NCI-H2196 (cell line): ENCODE measurements around the gene YIF1B.
A peak's percentile ranks its signal among the peaks of the same experiment; 100 is the strongest.

ENCODE experiments used
- DNase-seq: peaks from one replicate; lab custom pipeline; 2025; ENCODE audit not compliant: unreplicated experiment; lab: John Stamatoyannopoulos, UW

YIF1B gene

DNA sequence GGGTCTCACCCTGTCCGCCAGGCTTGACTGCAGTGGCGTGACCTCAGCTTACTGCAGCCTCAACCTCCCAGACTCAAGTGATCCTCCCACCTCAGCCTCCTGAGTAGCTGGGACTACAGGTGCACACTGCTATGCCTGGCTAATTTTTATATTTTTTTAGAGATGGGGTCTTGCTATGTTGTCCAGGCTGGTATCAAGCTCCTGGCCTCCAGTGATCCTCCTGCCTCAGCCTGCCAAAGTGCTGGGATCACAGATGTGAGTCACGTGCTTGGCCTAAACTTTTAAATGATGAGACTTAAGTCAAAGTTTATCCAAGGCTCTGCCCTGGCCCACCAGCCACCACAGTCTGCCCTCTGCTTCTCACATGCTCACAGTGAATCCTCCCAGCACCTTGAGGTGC, 9.5 kb downstream of the YIF1B start:
- DNase-seq, result no peak

DNA sequence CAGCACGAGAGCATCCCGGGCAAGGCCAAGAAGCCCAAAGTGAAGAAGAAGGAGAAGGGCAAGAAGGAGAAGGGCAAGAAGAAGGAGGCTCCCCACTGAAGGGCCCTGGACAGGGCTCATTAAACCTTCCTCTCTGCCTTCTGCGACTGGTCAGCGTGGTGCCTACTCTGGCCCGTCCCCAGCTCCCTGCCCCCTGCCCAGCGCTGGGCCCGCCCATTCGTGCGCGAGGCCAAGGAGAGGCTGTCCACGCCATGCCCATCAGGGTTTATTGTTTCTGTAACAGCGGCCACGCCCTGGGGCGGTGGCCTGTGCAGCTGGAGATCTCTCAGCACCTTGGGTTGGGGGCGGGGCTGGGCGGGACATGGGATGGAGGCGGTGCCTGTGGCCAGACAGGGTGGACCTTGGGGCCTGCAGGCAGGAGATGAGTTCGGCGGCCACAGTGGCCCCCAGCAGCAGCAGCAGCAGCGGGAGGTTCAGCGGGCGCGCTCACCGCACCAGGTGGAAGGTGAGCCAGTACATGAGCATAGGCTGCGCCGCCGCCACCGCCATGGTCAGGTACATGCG, 10.8 kb downstream of the YIF1B start:
- peak; percentile 91 for DNase-seq

DNA sequence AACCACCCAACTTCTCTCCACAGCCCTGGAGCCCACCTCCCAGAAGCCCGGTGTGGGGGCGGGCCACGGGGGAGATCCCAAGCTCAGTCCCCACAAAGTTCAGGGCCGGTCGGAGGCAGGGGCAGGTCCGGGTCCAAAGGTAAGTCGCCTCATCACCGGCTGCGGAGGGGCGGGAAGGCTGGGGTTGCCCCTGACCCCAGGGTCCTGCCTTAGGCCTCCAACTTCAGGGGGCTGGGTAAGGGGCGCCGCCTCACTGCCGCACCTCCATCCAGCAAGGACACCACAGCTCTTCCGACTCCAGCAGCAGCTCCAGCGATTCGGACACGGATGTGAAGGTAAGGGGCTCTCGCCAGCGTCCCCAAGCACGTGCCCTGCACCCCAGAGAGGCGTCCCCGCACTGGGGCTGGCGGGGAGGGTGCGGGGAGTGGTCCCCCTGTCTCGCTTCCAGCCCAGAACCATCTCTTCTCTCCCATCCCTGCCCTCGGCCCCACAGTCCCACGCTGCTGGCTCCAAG, 11.3 kb downstream of the YIF1B start:
- no peak for DNase-seq

DNA sequence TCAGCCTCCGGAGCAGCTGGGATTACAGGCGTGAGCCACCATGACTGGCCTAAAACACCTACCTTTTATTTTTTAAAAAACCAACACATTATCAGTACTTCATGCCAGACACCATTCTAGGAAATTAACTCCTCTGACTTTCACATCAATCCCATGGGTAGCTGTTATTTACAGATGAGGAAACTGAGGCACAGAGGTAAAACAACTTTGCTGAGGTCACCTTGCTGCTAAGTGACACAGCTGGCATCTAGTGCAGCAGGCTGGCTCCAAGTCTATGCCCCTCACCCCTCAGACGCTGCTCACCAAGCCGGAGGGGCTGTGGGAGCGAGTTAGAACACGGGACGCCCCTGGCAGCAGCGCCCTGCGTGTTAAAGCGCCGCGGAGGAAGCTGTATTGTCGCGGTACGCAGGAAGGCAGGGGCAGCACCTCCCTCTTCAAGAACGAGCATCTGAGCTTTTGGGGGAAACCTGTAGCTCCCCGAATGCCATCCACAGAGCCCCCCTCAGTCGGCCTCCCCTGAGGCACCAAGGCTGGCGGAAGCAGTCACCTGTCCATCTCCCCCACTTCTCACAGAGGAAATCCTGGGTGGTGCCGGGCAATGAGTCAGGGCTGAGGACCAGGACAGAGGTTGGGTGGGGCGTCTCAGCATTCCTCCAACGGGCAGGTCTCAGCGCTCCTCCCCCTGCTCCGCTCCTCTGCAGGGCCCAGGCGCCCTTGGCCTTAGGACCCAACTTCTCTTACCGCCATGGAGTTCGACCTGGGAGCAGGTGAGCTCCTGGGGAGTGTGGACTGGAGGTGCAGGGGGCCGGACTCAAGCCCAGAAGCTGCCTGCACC, 12.0 kb downstream of the YIF1B start, which contains the start of gene C19orf33:
Gene C19orf33 (plus strand): TSS at position 735 of the 835 bp plus-strand sequence. CDS start 11 bp downstream, at position 746.
- no peak for DNase-seq

DNA sequence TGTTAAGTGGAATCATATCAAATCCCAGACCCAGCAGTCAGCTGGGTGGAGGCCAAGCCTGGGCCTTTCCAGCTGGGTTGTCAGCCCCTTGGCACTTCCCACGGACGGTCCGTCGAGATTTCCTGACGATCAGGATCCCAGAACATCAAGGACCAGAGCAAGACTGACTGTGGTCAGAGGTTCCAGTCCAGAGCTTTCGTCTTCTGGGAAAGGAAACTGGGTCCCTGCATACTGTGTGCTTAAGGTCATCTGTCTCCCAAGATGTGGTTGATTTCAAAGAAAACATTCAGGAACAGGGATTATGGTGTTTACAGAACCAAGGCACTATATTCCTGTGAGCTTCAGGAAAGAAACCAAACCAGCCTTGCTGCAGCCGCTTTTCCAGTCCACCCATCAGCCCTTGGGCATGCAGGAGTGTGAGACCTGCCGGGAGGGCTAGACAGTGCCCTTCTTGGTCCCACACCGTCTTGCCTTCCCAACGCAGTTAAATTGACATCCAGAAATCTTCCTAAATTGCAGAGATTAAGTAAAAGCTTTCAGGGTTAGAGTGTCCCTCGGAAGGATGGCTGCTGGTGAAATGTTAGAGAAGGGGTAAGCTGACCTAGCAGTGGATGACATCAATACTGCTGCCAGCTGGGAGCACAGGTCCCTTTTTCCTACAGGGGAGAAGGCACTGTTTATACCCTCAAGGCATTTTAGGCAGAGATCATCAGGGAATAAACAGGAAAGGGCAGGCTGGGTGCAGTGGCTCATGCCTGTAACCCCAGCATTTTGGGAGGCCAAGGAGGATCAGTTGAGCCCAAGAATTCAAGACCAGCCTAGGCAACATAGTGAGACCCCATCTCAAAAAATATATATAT, 16.7 kb downstream of the YIF1B start:
- no peak for DNase-seq

DNA sequence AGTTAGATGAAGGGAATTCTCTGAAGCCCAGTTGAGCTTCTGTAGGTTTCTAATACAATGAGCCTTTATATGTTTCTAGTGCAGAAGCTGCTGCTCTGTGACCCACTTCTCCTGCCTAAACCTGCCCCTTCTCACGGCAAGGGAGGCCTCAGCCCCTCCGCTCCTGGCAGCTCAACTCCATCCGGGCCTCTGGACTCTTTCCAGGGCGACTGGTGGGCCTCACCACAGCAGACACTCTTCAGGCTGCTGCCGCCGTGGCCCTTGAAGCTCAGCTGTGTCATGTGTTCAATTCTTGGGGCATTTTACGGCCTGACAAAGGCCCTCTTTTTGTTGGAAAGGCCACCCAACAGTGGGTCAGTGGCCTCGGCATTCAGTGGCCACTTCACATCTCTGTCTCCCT, 21.7 kb downstream of the YIF1B start:
- no peak for DNase-seq

DNA sequence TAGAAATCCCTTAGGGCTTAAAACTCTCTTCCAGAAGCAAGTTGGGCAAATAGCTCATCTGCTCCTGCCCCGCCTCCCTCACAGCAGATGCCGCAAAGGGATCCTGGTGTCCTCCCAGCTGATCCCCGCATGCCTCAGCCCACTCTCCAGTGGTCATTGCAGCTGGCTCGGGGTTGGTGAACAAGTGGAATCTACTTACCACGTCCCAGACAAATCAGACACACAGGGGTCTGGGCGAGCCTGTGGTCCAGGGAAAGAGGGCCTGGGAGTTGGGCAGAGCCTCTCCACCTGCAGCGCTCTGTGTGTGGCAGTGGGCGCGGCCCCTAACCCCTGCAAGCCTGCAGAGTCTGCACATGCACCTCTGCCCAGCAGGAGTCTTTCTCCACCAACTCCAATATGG, 22.5 kb downstream of the YIF1B start:
- no peak for DNase-seq

DNA sequence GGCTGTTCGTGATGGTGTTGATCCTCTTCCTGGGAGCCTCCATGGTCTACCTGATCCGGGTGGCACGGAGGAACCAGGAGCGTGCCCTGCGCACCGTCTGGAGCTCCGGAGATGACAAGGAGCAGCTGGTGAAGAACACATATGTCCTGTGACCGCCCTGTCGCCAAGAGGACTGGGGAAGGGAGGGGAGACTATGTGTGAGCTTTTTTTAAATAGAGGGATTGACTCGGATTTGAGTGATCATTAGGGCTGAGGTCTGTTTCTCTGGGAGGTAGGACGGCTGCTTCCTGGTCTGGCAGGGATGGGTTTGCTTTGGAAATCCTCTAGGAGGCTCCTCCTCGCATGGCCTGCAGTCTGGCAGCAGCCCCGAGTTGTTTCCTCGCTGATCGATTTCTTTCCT, 23.9 kb downstream of the YIF1B start:
- DNase-seq, result no peak

DNA sequence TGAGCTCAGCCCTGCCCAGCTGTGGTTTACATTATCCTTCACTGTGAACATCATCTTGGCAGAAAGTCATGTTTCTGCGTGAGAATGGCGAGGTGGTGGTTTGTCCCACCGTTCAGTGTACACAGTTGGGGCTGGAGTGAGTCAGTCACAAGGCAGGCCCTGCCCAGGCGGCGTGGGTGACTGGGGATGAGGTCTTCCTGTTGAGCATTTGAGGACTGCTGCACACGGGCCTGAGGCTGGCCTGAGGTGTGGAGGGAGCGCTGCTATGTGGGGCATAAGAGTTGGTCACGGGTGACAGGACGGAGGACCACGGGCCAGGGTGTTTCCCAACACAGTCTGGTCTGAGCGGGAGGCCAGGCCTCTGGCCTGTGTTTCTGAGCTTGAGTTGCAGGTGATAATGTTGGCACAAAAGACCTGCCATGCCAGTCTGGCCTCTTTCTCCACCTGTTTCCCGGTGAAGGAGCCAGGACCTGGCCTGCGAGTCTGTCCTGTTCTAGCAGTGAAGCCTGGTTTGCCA, 25.1 kb downstream of the YIF1B start:
- DNase-seq, result peak; percentile 59

DNA sequence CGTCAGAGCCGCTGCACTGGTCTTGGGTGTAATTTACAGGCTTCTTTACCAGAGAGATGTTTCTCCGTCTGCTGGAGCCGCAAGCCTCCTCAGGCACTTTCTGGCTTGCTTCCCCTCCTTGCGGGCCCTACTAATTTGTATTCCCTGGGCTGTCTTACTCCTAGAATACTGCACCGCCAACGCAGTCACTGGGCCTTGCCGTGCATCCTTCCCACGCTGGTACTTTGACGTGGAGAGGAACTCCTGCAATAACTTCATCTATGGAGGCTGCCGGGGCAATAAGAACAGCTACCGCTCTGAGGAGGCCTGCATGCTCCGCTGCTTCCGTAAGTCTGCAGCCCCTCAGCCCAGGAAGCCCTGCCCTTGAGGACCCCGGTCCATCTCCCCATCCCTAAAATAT, 25.8 kb downstream of the YIF1B start:
- DNase-seq, result no peak

DNA sequence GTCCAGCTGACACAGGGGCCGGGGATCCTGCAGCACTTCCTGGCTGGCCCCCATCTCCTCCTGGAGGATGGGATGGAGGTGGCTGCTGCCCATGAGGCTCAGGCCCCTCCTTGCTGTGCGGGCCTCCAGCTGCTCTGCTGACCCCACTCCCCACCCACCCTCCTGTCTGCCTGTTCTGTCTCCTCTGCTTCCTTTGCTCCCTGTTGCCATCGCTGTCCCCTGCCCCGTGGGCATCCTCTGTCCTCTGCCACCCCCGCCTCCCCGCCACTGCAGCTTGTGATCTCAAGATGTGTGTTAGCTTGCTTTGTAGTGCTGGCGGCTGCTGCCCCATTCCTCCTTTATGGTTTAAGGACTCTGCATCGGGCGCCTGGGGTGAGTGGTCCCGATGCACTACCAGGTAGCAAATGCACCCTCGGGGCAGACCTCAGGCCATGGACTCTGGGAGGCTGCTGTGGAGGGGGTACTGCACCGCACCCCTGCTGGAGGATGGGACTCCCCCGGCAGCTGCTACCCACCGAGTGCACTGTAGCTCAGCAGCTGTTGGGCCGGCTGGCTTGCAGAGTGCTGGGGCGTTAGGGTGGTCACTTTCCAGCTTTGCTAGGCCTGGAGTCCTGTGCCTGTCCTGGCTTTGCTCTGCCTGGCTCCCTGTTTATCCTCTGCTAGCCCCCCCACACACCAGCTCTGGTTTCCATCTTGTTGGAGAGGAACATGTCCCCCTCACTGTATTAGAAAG, 27.5 kb downstream of the YIF1B start:
- no peak for DNase-seq

DNA sequence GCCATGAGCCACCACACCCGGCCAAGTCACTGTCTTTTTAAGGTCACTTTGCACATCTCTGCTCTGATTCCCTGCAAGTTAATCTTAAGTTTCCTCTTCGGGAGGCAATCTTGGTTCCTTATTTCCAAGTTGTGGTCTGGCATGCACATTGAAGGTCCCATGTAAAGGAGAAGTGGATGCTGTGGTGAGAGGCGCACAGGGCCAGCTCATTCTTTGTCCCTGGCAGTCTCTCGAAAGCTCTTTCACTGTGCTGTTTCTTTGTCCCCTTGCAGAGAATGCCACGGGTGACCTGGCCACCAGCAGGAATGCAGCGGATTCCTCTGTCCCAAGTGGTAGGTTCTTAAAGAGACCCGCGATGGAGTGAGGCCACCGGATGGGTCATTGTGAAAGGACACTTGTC, 28.1 kb downstream of the YIF1B start:
- no peak for DNase-seq

DNA sequence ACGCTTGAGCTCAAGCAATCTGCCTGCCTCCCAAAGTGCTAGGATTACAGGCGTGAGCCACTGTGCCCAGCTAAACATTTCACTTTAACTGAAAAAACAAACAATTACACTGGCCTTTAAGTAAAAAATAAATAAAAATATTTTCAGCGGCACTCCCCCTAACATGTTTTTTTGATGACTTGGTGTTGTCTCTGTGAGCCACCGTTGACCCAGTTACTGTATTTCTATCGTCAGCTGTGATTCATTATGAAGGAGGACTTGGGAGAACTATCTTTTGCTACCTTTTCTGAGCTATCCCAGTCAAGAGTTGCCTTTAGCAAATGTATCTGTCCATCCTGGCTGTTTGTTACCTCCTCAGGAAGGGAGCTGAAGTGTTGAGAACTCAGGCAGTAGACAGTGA, 30.2 kb downstream of the YIF1B start:
- no peak for DNase-seq

DNA sequence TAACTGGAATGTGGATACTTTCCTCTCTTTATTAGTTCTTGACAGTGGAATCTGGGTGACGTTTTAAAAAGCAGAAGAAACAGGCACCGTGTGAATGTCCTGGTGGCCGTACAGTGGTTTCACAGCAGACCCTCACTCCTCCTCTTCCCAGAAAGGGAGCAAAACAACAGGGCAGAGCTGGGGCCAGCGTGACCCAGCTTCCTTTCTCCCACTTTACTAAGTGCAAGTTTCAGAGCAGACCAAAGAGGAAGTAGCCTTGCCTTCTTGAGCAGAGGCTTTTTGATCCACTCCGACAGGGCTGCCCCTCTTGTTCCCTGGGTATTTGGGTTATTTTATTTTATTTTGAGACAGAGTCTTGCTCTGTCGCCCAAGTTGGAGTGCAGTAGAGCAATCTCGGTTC, 31.3 kb downstream of the YIF1B start:
- no peak for DNase-seq

DNA sequence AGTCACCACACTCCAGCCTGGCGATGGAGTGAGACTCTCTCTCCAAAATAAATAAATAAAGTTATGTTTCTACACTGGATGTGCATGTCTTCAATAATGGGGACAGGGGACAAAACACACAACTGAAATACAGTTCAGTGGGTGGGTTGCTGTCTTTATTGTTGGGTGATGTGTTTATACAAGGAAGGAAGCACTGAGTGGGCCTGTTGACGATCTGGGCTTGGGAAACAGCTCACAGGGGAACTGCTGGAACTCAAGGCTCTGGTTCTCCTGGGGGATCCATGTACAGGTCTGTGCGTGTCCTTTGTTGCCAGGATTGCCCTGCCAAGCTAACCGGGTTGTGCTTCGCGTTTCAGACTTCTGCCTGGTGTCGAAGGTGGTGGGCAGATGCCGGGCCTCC, 32.5 kb downstream of the YIF1B start:
- no peak for DNase-seq

DNA sequence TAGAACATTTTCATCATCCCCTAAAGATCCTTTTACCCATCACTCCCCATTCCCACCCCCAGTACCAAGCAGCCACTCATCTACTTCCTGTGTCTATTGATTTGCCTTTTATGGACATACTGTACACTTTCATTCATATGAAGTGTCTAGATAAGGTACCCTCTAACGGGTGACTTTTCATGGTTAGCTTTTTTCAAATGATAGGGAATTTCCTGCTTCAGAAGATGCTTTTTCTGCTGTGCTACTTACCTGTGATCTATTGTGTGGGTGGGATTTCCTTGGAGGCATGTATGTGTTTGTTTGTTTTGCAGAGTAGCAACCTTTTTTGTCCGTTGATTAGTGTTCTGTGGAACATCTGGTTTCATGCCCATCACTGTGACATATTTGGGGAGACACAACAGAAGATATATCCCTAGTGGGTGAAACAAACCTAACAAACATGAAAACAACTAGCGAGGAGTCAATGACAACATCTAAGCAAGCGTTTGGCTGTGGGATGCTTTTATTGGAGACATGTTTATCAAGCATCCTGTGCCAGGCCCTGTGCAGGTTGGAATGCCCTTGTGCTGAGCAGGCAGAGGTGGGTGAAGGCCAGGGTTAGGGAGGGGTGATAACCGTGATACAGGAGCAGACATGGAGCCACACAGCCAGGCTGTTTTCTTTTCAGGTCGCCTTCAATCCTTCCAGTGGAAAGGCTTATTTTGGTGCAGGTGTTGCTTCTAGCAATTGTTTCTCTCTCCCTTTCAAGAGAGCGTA, 33.8 kb downstream of the YIF1B start:
- DNase-seq, result no peak

DNA sequence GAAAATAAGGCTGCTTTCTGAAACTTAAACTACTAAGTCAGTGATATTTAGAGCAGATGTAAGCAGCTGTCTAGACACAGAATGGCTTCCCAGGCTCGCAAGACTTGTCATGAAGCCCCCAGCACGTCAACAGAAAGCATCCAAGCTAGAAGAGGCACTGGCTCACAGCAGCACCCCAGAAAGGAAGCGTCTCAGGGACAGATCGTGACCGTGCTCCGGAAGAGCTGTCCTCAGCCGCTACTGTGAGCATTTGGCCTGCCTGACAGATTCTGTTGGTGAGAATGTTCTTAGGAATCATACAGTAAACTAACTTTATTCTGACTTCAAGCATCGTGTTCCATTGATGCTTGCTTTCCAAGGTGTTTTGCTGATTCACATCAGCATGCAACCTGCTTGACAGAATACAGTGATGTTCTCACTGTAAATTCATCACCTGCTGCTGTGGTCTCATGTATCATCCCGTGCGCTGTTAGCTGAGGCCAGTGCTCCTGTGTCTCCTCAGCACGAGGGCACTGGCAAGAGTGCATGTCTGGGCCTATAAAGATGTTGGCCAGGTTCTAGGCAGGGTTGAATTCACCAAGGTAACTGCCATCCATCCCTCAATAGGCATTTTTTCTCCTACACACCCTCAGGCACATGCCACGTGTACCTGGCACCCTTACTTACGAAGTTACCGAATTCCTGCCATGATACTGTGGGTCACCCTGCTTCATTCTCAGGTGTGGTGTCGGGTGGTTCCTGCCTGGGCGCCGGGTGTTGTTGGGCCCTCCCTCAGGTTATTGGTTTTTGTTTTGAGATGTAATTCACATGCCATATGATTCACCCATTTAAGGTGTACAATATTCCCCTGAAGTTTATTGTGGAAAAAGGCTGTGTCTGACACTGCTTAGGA, 35.5 kb downstream of the YIF1B start:
- no peak for DNase-seq

DNA sequence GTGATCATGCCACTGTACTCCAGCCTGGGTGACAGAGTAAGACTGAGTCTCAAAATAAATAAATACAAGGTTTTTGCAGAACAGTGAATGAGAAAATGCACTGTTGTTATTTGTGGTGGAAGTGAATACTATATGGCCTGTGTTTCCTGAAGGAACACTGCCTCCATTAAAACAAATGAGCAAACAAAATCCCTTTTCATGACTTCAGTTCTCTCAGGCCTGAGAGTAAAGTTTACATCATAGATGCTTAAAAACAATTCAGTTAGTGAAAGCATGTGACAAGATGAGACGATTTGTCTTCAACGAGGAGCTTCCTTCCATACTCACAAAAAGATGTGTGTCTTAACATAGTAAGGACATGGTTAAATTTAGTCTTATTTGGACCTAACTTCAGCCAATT, 37.0 kb downstream of the YIF1B start:
- DNase-seq, result no peak
